ENCODE data around the gene SPRR2A.
"Not testable (repeated sequence)": the region's sequence is repeated elsewhere in the genome, so short reads cannot be mapped to it uniquely, and the experiment has no call there.

SPRR2A gene

DNA sequence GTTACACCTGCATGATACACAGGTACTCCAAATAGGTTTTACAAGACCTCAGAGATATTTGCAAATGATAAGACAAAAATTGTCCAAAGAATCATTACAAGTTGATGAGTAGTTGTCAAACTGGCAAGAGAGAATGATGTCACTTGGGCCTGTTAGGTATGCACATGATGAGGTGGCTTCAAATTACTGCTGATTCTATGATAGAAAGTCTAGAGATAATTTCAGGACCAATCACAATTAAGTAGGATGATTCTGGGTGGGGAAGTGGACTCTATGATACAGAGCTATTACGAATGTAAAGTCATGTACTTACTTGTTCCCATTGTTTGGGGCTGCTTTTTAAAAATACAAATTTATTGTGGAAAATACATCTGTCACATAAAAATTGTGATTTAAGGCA lies 31.5 kb downstream of the SPRR2A start:
- Histone ChIP-seq H3K36me3 (ENCODE audit: control insufficient read depth in 2 of 2, insufficient read depth in 2 of 2, low read length in 2 of 2) (no peaks in the 10 kb centered on the region), H3K27me3 (ENCODE audit: control insufficient read depth in 1 of 2, insufficient read depth in 2 of 2, low read length in 2 of 2) (no peaks in the 10 kb centered on the region), H3K9me3 (ENCODE audit: control insufficient read depth in 2 of 2, low read length in 2 of 2) (no peaks in the 10 kb centered on the region), H3K9ac (ENCODE audit: low read length in 2 of 2) (no peak overlapping the region), H3K4me3 (ENCODE audit: low read length in 2 of 2) (no peak overlapping the region), H3K4me1 (ENCODE audit: control insufficient read depth, insufficient read depth, low read length) (no peaks in the 10 kb centered on the region), H3K27ac (ENCODE audit: low read length) (no peak overlapping the region)

DNA sequence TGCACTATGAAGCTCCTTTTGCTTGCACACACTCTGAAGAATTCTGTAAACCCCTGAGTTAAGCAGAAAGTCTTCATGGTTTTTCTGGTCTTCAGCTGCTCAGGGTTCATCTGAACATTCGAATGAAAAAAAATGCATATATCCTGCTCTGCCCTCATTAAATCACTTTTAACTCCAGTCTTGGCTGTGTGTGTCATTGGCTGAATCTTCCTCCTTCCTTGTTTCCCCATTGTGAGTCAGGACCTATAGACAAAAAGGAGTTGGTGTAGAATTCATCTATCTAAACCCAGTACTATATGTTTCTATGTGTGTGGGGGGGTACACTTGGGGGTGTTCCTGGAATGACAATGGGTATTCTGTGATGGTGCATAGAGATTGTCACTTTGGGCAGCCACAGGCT lies 32.9 kb downstream of the SPRR2A start:
- Histone ChIP-seq H3K27me3 (ENCODE audit: control insufficient read depth in 1 of 2, insufficient read depth in 2 of 2, low read length in 2 of 2) (no peaks in the 10 kb centered on the region), H3K9ac (ENCODE audit: low read length in 2 of 2) (no peak overlapping the region), H3K4me1 (ENCODE audit: control insufficient read depth, insufficient read depth, low read length) (no peaks in the 10 kb centered on the region), H3K4me3 (ENCODE audit: low read length in 2 of 2) (no peak overlapping the region), H3K27ac (ENCODE audit: low read length) (no peak overlapping the region), H3K36me3 (ENCODE audit: control insufficient read depth in 2 of 2, insufficient read depth in 2 of 2, low read length in 2 of 2) (no peaks in the 10 kb centered on the region), H3K9me3 (ENCODE audit: control insufficient read depth in 2 of 2, low read length in 2 of 2) (no peaks in the 10 kb centered on the region)

DNA sequence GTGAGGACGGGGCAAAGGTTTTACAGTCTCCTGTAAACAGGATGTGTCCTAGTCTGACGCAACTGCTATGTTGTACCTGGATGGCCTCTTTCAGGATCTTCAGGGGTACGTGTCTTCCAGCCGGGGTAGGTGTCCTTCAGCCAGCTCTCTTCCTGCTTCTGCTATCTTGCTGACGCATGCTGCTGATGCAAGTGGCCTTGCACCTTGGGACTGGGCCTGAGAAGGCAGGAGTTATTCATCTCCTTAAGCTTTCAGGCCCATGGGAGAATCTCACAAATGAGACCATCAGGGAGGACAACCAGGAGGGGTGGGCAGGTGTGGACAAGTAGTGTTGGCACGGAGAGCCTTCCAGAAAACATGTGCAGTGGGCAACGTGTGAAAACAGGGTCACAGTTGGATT lies 34.2 kb downstream of the SPRR2A start:
- Histone ChIP-seq H3K36me3 (ENCODE audit: control insufficient read depth in 2 of 2, insufficient read depth in 2 of 2, low read length in 2 of 2) (no peaks in the 10 kb centered on the region), H3K4me3 (ENCODE audit: low read length in 2 of 2) (no peak overlapping the region), H3K4me1 (ENCODE audit: control insufficient read depth, insufficient read depth, low read length) (no peaks in the 10 kb centered on the region), H3K27ac (ENCODE audit: low read length) (no peak overlapping the region), H3K27me3 (ENCODE audit: control insufficient read depth in 1 of 2, insufficient read depth in 2 of 2, low read length in 2 of 2) (no peaks in the 10 kb centered on the region), H3K9ac (ENCODE audit: low read length in 2 of 2) (no peak overlapping the region), H3K9me3 (ENCODE audit: control insufficient read depth in 2 of 2, low read length in 2 of 2) (no peaks in the 10 kb centered on the region)

DNA sequence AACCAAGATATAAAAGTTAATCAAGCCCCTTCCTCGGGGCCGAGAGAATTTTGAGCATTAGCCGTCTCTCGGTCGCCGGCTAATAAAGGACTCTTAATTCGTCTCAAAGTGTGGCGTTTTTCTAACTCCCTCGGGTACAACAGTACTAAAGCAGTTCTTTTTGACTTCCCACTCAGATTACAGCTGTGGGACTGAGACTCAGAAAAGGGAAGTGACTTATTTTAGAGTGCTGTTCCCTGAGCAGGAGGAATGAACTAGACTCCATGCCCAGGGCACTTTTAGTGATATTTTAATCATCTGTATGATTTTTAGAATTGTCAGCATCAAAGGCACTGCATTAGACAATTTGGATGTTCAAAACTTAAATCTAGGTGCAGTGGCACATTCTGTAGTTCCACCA lies 35.0 kb downstream of the SPRR2A start:
- not testable (repeated sequence) for H3K27ac ChIP-seq (ENCODE audit: low read length); H3K27me3 ChIP-seq (ENCODE audit: control insufficient read depth in 1 of 2, insufficient read depth in 2 of 2, low read length in 2 of 2); H3K9me3 ChIP-seq (ENCODE audit: control insufficient read depth in 2 of 2, low read length in 2 of 2); H3K36me3 ChIP-seq (ENCODE audit: control insufficient read depth in 2 of 2, insufficient read depth in 2 of 2, low read length in 2 of 2); H3K4me1 ChIP-seq (ENCODE audit: control insufficient read depth, insufficient read depth, low read length); H3K9ac ChIP-seq (ENCODE audit: low read length in 2 of 2); H3K4me3 ChIP-seq (ENCODE audit: low read length in 2 of 2)

DNA sequence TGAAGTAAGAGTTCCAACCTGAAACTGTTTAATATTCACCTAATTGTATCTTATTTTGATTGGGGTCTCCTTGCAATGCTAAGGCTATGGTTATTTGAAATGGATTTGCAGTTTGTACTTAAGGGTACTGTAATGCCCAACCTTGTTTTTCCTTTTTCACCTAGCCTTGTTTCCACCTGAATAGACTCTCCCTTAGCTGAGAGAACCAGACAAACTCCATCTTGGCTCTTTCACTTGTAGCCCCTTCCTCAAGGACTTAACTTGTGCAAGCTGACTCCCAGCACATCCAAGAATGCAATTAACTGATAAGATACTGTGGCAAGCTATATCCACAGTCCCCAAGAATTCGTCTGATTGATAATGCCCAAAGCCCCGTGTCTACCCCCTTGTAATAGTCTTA lies 35.5 kb downstream of the SPRR2A start:
- H3K27me3 ChIP-seq (ENCODE audit: control insufficient read depth in 1 of 2, insufficient read depth in 2 of 2, low read length in 2 of 2); H3K4me3 ChIP-seq (ENCODE audit: low read length in 2 of 2); H3K9me3 ChIP-seq (ENCODE audit: control insufficient read depth in 2 of 2, low read length in 2 of 2); H3K36me3 ChIP-seq (ENCODE audit: control insufficient read depth in 2 of 2, insufficient read depth in 2 of 2, low read length in 2 of 2); H3K27ac ChIP-seq (ENCODE audit: low read length); H3K4me1 ChIP-seq (ENCODE audit: control insufficient read depth, insufficient read depth, low read length); H3K9ac ChIP-seq (ENCODE audit: low read length in 2 of 2): not testable (repeated sequence)

DNA sequence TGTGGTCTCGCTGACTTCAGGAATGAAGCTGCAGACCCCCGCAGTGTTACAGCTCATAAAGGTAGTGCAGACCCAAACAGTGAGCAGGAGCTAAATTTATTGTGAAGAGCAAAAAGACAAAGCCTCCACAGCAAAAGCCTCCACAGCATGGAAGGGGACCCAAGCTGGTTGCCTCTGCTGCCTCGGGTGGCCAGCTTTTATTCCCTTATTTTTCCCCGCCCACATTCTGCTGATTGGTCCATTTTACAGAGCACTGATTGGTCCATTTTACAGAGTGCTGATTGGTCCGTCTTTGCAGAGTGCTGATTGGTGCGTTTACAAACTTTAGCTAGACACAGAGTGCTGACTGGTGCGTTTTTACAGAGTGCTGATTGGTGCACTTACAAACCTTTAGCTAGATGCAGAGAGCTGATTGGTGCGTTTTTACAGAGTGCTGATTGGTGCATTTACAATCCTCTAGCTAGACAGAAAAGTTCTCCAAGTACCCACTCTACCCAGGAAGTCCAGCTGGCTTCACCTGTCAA lies 46.0 kb downstream of the SPRR2A start:
- not testable (repeated sequence) for H3K4me1 ChIP-seq (ENCODE audit: control insufficient read depth, insufficient read depth, low read length); H3K9me3 ChIP-seq (ENCODE audit: control insufficient read depth in 2 of 2, low read length in 2 of 2); H3K4me3 ChIP-seq (ENCODE audit: low read length in 2 of 2); H3K27me3 ChIP-seq (ENCODE audit: control insufficient read depth in 1 of 2, insufficient read depth in 2 of 2, low read length in 2 of 2); H3K9ac ChIP-seq (ENCODE audit: low read length in 2 of 2); H3K27ac ChIP-seq (ENCODE audit: low read length); H3K36me3 ChIP-seq (ENCODE audit: control insufficient read depth in 2 of 2, insufficient read depth in 2 of 2, low read length in 2 of 2)

Data from stomach smooth muscle (tissue), 2 donors.